H54 (cell line): ENCODE measurements around the gene ARFGAP1.
A peak's percentile ranks its signal among the peaks of the same experiment; 100 is the strongest.

Source experiments
- DNase-seq: peaks from one replicate; pipeline ENCODE4 v3.0.0; 2011; ENCODE audit warnings: low spot score, mixed read lengths; ENCODE audit not compliant: insufficient read length
- FAIRE-seq: peaks from 3 replicates; lab custom pipeline; 2011; peaks lifted over from hg19 to GRCh38; lab: Jason Lieb, UNC
- POLR2A ChIP-seq: IDR thresholded peaks from 2 replicates; pipeline ENCODE4 v1.6.1; 2011; ENCODE audit warnings: low read depth, mild to moderate bottlenecking, low read length

ARFGAP1 gene

DNA sequence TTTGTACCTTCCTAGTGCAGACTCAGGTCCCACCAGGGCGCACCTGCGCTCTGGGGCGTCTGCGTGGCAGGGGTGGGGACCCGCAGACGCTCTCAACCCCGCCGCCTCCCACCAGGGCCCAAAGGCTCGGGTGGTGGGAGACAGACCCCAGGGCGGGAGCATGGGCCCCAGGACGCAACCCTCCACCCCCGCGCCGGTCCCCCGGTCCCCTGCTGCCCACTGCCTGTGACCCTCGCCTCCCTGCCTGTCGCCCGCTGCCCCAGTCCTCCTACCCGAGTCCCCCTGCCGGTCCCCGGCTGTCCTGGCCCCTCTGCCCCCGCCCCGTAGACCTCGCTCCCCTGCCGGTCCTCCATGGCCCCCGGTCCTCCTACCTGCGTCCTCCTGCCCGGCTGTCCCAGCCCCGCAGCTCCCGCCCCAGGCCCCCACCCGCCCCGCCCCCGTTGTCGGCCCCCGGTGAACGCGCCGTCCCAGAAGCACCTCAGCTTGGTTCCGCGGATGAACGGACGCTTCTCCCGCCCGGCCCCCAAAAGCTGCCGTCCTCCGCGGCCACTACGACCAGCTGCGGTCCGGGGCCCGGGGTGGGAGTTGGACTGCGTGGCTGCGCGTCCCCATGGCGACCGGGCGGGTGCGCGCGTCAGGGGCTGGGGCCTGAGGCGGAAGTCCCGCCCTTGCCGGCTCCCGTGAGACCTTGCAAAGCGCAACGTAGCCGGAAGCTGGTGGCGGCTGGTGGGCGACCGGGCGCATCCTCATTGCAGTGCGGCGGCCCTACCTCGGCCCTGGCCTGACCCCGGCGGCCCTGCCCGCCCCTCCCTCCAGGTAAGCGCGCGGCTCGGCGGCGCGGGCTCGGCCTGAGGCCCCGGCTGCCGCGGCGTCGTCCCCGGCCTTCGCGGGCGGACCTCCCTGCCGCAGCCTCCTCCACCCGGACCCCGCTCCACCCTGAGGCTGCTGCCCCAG lies at the start of gene ARFGAP1:
TSS of gene ARFGAP1 (plus strand) at position 709 of the 954 bp plus-strand sequence. CDS start 2,768 bp downstream, outside the sequence.
- DNase-seq (peak; percentile 97), FAIRE-seq (no peak)
- TF ChIP-seq POLR2A = peak; percentile 92

DNA sequence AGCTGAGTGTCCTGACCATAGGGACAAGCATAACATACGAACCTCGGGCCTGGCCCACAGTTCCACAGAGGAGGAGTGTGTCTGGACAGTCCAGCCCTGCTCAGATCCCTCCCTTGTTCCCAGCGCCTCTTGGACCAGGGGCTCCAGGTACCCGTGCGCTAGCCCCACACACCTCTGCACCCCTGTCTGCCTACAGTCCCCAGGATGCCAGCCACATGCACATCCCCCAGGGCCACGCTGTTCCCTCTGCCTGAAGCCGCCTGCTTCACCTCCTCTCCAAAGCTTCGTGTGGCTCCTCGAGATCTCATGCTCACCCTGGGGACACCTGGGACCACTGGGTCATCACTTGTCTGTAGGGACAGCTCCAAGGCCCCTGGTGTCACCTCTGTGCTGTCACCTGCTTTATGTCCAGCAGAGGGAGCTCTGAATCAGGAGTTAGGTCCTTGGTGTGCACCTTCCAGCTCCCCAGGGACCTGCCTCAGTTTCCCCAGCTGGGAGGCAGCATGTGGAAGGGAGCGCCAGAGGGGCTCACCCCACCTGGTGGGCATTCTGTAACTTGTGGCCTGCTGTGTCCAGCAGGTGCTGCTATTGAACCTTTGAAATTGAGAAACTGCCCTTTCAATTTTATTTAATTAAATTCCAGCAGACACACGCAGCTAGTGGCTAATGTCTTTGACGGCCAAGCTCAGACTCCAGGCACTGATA lies 49.3 kb upstream of the ARFGAP1 start:
- DNase-seq = no peak

DNA sequence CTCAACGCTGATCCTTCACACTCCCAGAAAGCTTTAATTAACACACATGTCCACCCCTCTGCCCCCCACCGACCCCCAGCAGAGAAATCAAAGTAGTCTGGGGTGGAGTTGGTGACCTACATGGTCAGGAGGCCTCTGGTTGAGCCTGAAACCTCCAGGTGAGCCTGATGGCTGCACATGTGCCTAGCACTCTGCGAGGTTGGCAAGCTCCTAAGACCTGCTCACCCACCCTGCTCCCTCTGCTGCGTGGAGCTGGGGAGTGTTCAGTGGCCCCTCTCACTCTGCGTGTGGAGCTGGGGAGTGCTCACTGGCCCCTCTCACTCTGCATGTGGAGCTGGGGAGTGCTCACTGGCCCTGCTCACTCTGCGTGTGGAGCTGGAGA lies 48.8 kb upstream of the ARFGAP1 start:
- no peak for TF ChIP-seq POLR2A
- FAIRE-seq (no peak), DNase-seq (no peak)

More for the DNA sequence above, 49.3 kb upstream of the ARFGAP1 start:
- TF ChIP-seq POLR2A = no peak
- FAIRE-seq = no peak

DNA sequence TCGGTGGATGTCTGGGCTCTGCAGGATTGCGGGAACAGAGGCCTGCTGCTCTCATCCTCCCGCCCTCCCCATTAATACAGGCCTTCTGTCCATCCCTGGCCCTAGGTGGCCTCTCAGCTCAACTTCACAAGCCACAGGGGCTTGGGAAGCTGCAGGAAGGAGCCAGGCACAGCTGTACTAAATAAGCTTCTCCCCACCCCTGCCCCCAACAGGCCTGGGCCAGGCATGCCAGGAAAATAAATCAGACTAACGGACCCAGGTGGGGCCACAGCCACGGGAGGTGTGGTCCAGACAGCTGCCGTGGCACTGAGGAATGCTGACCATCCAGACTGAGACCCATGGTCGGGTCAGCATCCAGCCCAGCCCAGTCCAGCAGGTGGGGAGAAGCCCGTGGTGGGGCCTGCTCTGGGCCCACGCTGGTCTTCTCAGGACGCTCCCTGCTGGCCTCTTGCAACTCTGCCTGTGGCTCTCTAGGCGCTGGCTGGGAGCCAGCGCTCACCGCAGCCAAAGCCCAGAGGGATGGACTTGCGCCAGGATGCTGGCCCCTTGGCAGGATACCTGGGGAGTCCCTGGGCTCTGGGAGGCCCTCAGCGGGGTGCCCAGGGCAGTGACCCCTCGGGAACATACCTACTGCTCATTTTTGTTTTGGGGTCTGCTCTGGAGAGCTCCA lies 48.1 kb upstream of the ARFGAP1 start:
- DNase-seq = peak; percentile 74
- no peak for FAIRE-seq
- TF ChIP-seq POLR2A = 0 out of 2 replicates have a peak, but pooled peaks have one; percentile 16

DNA sequence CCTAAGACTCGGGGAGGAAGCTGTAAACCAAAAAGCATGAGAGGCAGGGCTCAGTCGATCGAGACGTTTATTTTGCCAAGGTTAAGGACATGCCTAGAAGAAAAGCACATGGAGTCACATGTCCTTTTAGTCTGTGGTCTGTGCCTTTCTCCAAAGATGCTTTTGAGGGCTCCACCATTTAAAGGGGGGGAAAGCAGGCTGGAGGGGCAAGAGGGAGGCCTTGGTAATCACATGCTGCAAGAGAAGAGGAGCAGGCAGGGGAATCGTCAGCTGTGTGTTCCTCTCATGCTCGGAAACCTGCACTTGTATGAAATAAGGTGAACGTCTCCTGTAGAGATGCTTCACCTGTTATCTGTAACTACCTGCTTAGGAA lies 47.5 kb upstream of the ARFGAP1 start:
- FAIRE-seq = no peak
- no peak for TF ChIP-seq POLR2A

DNA sequence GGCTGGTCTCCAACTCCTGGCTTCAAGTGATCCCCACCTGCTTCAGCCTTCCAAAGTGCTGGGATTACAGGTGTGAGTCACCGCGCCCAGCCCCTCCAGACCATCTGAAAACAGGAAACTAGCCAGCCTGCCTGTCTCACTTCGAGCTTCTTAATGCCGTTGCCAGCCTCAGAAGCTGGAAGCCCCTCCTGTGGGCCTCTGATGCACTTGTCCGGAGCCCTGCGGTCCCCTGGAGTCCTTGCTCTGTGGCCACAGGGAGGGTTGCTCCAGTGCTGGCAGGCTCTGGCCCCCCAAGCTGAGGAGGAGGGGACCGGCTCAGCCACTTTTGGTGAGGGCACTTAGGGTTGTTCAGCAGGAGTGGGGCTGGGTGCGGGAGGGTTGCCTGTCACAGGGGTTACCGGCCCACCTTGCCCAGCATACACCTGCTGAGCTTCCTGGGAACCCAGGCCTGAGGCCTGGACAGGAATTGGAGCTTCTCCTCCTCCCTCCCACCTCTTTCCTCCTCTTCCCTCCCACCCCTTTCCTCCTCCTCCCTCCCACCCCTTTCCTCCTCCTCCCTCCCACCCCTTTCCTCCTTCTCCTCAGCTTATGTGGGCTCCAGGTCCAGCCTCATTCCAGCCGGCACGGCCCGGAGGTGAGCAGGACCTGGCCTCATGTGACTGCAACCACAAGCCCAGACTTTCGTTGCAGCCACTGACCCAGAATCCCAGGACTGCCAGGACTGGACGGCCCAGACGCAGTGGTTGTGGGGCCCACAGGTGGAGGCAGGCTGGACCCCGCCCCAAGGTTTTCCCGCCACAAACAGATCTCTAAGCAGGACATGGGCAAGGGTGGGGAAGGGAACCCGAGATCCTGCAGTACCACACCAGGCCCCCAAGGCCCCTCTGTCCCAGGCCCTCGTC lies 46.3 kb upstream of the ARFGAP1 start:
- DNase-seq (no peak), FAIRE-seq (no peak)
- no peak for TF ChIP-seq POLR2A

More for the DNA sequence above, 47.5 kb upstream of the ARFGAP1 start:
- no peak for DNase-seq

DNA sequence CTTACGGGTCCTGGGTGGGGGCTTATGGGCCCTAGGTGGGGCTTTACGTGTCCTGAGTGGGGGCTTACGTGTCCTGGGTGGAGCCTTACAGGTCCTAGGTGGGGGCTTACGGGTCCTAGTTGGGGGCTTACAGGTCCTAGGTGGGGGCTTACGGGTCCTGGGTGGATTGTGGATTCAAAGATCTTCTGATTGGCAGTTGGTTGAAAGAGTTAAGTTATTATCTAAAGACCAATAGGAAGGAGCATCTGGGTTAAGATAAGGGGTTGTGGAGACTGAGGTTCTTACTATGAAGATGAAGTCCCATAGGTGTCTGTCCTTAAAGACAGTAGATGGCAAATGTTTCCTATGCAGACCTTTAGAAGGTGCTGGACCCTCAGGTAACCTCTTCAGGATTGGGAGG lies 45.4 kb upstream of the ARFGAP1 start:
- no peak for TF ChIP-seq POLR2A
- no peak for FAIRE-seq

DNA sequence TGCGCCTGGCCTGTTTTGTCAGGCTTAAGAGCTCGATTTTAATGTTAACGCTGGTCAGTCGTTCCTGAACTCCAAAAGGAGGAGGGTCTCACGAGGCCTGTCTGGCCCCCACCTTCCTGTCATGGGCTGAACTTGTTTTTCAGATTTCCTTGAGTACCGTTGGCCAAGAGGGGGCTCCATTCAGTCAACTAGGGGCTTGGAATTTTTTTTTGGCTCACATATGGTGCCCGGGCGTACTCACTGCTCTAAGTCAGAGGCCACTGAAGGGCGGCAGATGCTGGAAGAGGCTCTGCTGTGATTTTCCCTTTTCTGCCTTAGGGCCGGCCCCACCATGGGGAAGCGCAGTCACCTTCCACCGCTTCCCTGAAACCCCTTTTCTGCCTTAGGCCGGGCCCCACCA lies 43.8 kb upstream of the ARFGAP1 start:
- TF ChIP-seq POLR2A = no peak

More for the DNA sequence above, 45.4 kb upstream of the ARFGAP1 start:
- no peak for DNase-seq

DNA sequence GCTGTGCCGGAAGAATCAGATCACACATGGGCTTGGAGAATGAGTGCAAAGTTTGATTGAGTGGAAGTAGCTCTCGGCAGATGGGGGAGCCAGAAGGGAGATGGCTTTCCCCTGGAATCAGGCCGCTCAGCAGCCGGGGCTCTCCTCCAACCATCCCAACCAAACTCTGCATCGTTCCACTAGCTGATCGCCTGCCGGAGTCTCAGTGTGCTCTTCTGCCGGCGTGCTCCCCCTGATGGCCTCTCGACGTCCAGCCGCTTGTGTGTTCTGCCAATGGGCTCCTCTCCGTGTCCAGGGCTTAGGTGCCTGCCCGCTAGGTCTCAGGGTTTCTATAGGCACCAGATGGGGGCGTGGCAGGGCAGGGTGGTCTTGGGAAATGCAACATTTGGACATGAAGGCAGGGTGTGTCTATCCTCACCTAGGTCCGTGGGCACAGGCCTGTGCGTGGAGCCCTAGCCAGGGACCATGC lies 41.8 kb upstream of the ARFGAP1 start:
- TF ChIP-seq POLR2A = no peak
- DNase-seq (no peak), FAIRE-seq (no peak)

More for the DNA sequence above, 43.8 kb upstream of the ARFGAP1 start:
- no peak for DNase-seq
- no peak for FAIRE-seq

DNA sequence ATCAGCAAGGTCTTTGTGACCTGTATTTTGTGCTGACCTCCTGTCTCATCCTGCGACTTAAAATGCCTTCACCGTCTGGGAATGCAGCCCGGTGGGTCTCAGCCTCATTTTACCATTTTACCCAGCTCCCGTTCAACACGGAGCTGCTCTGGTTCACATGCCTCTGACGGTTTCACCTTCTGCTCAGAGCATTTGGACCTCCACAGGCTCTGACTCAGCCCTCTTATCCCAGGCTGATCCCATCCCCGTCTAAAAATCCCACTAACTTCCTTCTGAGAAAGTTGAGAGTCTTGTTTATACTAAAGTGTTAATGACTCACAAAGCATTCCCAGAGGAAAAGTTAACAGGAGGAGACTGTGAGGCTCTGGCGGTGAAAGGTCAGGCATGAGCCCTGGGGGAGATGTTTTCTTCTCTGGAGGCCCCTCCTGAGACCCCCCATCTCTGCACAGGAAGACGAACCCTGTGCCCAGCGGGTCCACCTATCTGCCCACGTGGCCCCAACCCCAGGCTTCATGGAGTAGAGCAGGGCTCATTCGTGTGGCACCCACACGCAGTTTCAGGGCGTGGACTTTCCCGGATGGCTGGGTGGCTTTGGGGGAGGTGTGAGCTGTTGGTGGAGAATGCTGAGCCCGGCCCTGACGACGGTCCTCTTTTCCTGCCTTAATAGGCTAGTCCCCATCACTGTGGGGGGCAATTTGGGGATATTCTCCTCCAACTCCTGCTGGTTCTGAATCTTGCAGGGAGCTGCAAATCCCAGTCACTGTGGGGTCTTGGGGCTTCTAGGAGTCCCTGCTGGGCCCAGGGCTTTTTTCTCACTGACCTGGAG lies 40.2 kb upstream of the ARFGAP1 start:
- FAIRE-seq = no peak
- peak; percentile 94 for DNase-seq
- TF ChIP-seq POLR2A = no peak

DNA sequence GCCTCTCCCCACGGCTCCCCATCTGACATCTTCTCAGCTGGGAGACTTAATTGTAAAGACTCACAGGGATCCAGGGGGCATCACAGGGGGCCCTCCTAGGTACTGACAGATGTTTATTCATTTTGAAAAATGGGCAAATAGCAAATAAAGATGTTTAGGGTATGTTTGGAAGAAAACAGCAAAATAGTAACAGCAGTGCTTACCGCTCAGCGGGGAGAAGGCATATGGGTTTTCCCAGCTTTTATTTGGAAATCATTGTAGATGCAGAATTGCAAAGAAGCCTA lies 39.6 kb upstream of the ARFGAP1 start:
- no peak for FAIRE-seq
- no peak for DNase-seq
- TF ChIP-seq POLR2A = no peak

DNA sequence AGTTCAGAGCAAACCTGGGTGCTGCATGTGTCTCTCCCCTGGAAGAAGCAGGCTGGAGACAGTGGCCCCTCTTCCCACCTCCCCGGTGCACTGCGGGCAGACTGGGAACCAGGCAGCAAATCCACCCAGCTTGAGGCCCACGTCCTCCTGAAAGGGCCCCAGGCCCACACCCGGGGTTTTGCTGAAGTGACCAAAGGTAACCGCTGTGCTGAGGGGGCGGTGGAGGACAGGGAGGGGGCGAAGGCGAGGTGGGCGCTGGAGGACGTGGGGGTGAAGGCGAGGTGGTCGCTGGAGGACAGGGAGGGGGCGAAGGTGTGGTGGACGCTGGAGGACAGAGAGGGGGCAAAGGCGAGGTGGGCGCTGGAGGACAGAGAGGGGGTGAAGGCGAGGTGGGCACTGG lies 38.7 kb upstream of the ARFGAP1 start:
- FAIRE-seq (no peak), DNase-seq (no peak)
- no peak for TF ChIP-seq POLR2A
